Hair follicular keratinocyte (primary cell): ENCODE results near the gene XDH. TPM values are rescaled to one million over a fixed set of nuclear protein-coding genes. Genes with fewer than 3 reads are reported as not detected.

Experiments used
- total RNA-seq: library from RNA; depleted of rRNA; stranded (reverse); fragments of >200 nt; gene quantifications from 2 replicates; pipeline ENCODE4 v1.2.3, GENCODE V29; 2015

The XDH gene
- total RNA-seq: 33.5 and 87.8 TPM in 2 replicates

GRCh38 chr2:31414601-31415241 is at the start of gene XDH:
Gene XDH (minus strand): TSS chr2:31414742. CDS start chr2:31414666, 76 bp downstream.

Other genes with a start within 250 kb of the XDH start
- 0.30 and 0.47 TPM in 2 replicates for gene CAPN14, start 197.2 kb downstream of the XDH start, total RNA-seq
- gene EHD3, start 180.6 kb downstream of the XDH start, total RNA-seq: 4.1 and 4.7 TPM in 2 replicates
- gene SRD5A2, start 166.2 kb upstream of the XDH start, total RNA-seq: not detected in 2 replicates